Measurements from ENCODE around the gene NSD1.
A peak's percentile ranks its signal among the peaks of the same experiment; 100 is the strongest.

The NSD1 gene

DNA sequence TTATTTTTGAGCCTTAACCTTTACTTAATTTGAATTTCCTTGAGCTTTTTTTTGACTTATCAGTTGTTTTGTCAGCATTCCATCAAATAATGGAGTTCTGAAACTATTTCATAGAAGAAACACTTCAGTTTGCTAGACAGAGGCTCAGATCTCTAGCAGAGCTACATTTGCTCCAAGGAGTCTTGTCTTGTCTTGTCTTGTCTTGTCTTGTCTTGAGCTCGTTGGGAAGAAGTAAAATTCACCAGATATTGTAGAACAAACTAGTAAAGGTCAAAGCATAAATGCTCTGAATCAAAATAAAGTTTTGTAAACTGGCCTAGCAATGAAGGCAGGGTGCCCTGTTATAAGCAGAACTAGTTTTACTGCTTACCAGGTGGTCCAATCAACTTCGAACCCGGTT, 136.4 kb downstream of the NSD1 start:
- DNase-seq (ENCODE audit: extremely low read depth in 1 of 2, low read depth in 1 of 2): no peak

DNA sequence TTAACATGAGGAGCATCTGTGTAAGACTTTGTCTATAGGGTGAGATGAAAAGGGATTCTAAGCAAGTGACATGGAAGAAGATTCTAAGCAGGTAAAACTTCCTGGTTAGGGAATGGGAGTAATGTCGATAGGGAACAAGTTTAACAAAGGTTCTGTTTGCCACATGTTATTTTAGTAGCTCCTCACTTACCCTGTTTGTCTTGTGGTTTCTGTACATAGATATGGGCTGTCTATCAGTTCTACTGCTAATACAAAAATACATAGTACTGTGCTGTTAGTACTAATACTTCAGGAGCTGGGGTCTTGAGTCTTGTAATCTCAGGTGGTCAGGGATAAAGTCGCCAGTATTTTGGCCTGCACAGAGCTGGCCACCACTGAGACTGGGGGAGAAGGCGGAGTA, 137.1 kb downstream of the NSD1 start:
- no peak for DNase-seq (ENCODE audit: extremely low read depth in 1 of 2, low read depth in 1 of 2)

DNA sequence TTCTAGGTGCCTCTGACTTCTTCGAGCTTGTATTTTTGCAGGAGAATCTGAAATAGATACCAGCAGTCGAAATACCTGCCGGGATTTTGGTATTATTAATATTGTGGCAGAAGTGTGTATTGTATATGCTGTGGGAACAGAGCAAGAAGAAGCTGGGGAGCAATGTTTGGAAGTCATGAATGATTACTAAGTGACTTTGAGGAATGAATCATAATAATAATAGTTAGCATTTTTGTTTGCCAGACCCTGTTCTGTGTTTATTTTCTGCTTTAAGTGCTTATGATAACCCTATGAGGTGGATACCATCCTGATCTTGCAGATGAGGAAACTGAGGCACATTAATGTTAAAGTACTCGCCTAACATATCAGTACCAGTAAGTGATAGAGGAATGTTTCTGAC, 137.5 kb downstream of the NSD1 start:
- DNase-seq (ENCODE audit: extremely low read depth in 1 of 2, low read depth in 1 of 2): no peak

DNA sequence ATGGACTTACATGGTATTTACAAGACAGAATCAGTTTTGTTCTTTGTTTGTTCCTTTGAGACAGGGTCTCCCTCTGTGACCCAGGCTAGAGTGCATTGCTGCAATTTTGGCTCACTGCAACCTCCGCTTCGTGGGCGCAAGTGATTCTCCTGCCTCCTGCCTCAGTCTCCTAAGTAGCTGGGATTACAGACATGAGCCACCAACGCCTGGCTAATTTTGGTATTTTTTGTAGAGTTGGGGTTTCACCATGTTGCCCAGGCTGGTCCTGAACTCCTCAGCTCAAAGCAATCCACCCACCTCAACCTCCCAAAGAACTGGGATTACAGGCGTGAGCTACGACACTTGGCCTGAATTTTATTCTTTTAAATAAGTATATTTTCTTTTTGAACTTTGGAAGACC, 142.3 kb downstream of the NSD1 start:
- no peak for DNase-seq (ENCODE audit: extremely low read depth in 1 of 2, low read depth in 1 of 2)

DNA sequence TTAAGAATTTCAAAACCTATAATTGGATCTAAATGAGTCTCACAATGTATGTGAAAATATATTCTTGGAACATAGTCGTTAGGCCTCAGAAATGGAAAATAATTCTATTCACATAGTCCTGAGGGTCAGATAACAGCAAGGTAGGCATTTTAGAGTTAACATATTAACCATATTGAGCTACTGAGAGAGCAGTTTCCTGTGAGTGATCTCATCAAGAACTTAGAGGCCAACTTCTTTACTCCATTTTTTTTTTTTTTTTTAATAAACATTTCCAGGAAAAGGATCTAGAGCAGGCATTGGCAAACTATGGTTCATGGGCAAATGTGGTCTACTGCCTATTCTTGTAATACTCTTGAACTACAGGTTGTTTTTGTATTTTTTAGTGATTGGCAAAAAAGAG, 143.3 kb downstream of the NSD1 start:
- no peak for DNase-seq (ENCODE audit: extremely low read depth in 1 of 2, low read depth in 1 of 2)

DNA sequence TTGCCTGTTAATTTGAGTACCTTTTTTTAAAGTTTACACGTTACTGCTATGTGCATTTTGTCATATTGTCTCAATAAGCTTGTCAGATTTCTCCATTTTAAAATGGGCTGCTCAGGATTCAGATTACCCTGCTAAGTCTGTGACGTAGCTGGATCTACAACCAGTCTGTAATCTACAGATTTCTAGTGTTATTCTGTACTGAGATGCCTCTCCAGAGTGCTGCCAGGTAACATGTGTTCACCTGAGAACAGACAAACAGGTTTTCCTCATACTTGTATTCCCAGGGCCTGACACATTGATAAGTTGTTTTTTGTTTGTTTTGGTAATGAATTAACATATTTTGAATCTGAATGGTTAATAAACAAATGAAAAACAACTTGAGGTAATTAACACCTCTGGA, 154.6 kb downstream of the NSD1 start:
- DNase-seq (ENCODE audit: extremely low read depth in 1 of 2, low read depth in 1 of 2): no peak

DNA sequence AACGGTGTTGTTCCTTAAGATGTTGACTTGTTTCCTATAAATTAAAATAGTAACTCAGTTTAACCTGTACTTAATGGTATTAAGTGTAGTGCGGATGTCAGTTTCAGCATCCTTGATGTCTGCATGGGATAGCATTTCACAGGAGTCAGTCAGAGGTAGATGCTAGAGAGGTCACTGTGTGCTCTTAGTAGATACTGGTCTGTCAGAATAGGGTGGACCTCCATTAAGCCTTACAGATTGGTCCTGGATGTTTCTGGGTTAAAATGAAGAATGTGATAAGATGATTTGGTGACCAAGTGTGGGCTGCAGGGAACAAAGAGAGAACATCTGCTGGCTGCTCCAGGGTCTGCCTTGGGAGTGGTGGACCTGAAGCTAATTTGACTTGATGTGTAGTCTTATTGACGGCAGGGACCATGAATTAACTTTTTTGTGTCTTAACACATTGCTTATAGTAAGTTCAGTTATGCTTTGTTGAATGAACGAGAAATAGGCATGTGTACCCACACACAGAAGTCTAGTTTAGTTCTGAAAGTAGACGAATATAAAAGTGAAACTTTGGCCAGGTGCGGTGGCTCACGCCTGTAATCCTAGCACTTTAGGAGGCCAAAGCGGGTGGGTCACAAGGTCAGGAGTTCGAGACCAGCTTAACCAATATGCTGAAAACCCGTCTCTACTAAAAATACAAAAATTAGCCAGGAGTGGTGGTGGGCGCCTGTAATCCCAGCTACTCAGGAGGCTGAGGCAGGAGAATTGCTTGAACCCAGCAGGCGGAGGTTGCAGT, 157.4 kb downstream of the NSD1 start:
- DNase-seq (ENCODE audit: extremely low read depth in 1 of 2, low read depth in 1 of 2): no peak

DNA sequence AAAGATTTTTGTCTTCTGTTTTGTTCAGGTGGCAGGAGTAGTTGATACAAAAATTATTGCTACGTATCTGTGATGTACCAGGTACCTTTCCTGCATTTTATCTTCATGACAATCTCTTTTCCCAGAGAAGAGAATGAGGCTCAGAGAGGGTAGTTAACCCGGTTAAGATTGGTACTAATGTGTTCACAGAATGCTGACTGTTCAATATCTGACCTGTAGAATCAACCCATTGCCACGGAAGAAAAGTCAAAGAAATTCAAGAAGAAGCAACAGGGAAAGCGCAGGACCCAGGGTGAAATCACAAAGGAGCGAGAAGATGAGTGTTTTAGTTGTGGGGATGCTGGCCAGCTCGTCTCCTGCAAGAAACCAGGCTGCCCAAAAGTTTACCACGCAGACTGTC, 158.2 kb downstream of the NSD1 start:
- no peak for DNase-seq (ENCODE audit: extremely low read depth in 1 of 2, low read depth in 1 of 2)

DNA sequence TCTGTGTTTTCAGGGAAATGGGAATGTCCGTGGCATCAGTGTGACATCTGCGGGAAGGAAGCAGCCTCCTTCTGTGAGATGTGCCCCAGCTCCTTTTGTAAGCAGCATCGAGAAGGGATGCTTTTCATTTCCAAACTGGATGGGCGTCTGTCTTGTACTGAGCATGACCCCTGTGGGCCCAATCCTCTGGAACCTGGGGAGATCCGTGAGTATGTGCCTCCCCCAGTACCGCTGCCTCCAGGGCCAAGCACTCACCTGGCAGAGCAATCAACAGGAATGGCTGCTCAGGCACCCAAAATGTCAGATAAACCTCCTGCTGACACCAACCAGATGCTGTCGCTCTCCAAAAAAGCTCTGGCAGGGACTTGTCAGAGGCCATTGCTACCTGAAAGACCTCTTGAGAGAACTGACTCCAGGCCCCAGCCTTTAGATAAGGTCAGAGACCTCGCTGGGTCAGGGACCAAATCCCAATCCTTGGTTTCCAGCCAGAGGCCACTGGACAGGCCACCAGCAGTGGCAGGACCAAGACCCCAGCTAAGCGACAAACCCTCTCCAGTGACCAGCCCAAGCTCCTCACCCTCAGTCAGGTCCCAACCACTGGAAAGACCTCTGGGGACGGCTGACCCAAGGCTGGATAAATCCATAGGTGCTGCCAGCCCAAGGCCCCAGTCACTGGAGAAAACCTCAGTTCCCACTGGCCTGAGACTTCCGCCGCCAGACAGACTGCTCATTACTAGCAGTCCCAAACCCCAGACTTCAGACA, 160.4 kb downstream of the NSD1 start:
- DNase-seq (ENCODE audit: extremely low read depth in 1 of 2, low read depth in 1 of 2): no peak

DNA sequence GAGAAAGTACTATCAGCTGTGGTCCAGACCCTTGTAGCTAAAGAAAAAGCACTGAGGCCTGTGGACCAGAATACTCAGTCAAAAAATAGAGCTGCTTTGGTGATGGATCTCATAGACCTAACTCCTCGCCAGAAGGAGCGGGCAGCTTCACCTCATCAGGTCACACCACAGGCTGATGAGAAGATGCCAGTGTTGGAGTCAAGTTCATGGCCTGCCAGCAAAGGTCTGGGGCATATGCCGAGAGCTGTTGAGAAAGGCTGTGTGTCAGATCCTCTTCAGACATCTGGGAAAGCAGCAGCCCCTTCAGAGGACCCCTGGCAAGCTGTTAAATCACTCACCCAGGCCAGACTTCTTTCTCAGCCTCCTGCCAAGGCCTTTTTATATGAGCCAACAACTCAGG, 161.1 kb downstream of the NSD1 start:
- DNase-seq (ENCODE audit: extremely low read depth in 1 of 2, low read depth in 1 of 2): no peak

DNA sequence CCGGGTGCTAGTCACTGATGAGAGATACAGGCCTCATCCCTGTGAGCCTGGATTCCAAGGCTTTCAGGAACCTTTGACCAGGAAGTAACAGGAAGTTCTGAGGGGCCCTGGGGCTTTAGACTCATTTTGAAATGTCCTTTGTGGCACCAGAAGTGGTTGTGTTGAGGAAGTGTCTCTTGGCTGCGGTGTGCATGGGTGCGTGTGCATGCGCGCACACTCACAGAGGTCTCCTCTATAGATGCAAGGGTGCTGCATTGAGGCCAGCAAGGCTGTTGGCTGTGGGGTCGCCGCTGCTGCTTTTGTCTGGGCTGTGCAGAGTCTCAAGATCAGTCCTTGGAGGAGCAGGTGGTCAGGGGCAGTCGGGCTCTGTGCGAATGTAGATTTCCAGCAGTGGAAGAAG, 162.4 kb downstream of the NSD1 start:
- no peak for DNase-seq (ENCODE audit: extremely low read depth in 1 of 2, low read depth in 1 of 2)

DNA sequence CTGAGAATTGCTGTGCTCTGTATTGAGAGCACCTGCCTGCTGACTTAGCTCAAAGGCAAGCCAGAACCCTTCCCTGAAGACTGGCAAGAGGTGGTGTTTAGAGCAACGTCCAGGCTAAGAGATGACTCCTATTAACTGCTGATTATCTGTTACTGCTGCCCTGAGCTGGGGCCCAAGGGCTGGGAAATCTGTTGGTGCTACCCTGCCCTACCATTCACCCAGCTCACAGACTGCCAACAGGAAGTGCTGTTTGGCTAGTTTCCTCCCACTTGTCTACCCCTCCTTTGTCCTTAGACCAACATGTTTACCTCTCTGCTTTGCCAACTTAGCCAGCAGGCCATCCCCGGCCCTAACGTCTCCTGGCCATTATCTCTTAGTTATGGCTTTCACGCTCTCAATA, 163.0 kb downstream of the NSD1 start:
- no peak for DNase-seq (ENCODE audit: extremely low read depth in 1 of 2, low read depth in 1 of 2)

DNA sequence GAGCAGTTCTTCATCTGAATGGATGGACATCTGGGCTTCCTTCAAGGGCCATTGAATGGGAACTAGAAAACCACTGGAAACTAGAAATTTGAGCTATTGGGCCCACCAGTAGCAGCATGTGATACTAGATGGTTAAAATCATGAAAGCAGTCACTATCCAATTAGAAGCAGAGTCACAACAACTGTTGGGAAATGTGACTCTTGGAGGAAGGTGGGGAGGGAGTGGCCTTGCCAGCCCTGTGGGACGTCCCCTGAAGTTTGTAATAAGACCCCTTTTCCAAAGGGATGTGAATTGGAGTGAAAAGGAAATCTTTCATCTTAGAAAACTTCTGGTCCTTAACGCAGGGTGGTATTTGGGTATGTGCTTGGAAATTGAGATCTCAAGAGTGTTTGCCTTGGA, 164.3 kb downstream of the NSD1 start:
- DNase-seq (ENCODE audit: extremely low read depth in 1 of 2, low read depth in 1 of 2): no peak

DNA sequence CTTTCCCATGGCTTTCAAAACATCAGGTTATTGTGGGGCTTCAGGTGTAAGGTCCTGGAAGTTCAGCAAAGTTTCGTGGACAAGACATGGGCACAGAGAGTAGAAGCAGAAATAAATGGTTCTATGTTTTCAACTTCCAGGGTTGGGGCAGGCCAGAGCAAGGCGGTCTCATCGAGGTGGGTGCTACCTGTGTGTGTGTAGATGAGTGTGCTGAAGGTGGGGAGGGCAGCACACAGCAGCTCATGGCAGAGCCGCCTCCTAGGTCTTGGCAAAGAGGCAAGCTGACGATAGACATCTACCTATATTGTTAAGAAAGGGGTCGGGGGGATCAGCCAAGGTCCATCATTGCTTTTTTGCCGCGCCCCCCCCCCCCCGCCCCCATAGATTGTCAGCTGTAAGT, 166.1 kb downstream of the NSD1 start:
- DNase-seq (ENCODE audit: extremely low read depth in 1 of 2, low read depth in 1 of 2): no peak

DNA sequence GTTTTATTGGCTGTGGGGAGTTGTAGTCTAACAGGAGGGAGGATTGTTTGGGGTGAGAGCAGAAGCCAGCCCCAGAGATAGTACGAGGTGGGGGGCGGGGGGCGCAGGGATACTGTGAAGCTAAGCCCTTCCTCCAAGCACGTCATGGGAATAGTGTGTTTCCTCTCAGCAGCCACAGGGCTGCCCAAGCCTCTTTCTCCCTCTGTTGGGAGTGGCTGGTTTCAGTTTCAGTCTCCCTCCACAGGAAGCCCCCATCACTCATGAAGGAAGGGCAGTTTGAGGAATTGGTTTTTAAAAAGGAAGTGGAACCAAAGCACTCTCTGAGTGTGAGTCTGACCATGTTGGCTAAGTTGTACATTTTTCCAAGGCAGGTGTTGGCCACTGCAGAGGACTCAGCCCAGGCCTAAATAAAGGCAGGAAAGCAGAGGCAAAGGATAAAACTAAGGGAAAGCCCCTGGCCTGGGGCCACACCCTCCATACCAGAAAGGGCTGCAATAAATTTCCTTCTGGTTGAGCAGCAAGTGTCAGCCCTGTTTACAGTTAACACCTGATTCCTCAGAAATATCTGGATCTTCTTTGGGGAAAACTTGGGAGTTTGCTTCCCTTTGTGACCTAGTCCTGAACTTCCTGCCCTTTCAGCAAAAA, 166.8 kb downstream of the NSD1 start:
- peak; percentile 47 to 51 for DNase-seq (ENCODE audit: extremely low read depth in 1 of 2, low read depth in 1 of 2)

DNA sequence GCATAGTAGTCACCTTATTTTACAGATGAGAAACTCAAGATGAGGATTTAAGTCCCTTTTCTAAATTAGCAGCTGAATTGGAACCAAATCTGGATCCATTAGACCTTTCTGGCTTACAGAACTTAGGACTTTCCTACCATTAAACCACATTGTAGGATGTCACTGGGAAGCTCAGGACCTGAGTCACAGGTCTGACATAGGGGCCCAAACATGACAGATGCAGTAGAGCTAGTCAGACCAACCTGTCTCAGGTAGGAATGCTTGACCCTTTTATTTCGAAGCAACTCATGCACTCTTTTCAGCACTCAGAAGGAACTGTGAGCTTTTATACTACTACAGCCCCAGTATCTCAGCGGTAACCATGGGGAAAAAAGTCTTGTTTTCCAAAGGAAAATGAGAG, 167.4 kb downstream of the NSD1 start:
- no peak for DNase-seq (ENCODE audit: extremely low read depth in 1 of 2, low read depth in 1 of 2)

DNA sequence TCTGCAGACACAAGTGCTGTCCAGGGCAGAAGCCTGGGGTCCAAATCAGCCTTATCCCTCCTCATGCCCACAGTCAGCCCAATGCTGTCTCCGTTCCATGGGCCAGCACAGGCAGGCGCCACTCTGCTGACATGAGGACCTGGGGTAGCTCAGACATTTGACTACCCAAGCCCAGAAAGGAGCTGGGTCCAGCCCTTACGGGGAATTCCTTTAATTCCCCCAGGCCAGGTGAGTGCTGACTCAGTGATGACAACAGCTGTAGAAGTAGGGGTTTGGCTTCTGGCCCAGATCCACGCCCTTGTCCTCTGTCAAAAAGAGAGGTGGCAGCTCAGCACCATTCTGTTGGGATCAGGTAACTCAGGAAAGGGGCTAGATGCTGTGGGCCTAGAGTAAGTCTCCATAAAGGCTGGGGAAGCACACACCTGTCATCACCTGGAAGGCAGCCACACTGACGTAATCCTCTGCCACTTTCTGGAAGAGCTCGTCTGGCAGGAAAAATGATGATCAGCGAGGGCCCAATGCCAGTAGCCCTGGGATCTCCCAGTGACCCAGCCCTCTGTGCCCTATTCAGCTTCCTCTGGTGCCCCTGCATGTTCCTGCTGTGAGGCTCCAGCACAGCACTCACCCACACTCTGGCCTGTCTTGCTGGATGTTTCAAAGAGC, 168.1 kb downstream of the NSD1 start:
- no peak for DNase-seq (ENCODE audit: extremely low read depth in 1 of 2, low read depth in 1 of 2)

DNA sequence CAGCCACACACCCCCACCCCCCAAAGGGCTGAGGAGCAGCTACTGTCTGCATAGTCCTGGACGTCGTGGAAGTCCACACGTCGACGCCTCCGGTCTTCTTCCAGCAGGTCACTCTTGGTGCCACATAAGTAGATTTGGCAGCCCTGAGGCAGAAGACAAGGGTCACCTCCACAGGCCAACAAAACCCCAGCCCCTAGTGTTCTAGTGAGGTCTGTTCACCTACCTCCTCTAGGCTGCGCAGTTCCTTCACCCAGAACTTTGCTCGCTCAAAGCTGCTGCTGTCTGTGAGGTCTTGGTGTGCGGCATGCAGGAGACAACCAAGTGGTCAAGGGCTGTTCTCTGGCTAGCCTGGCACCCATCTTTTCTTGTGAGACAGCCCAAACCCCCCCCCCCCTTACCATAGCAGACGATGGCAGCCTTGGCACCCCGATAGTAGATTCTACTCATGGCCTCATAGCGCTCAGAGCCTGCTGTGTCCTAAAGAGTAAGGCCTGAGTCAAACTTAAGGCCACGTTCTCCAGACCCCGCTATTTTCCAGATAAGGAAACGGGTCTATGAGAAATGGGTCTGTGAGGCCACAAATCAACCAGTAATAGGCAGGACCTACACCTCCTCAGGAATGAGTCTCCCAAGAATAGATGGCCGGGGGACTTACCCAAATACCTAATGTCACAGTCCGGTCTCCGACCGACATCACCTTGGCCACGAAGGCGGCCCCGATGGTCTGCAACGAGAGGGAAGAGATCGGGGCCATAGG, 169.0 kb downstream of the NSD1 start:
- DNase-seq (ENCODE audit: extremely low read depth in 1 of 2, low read depth in 1 of 2): no peak

DNA sequence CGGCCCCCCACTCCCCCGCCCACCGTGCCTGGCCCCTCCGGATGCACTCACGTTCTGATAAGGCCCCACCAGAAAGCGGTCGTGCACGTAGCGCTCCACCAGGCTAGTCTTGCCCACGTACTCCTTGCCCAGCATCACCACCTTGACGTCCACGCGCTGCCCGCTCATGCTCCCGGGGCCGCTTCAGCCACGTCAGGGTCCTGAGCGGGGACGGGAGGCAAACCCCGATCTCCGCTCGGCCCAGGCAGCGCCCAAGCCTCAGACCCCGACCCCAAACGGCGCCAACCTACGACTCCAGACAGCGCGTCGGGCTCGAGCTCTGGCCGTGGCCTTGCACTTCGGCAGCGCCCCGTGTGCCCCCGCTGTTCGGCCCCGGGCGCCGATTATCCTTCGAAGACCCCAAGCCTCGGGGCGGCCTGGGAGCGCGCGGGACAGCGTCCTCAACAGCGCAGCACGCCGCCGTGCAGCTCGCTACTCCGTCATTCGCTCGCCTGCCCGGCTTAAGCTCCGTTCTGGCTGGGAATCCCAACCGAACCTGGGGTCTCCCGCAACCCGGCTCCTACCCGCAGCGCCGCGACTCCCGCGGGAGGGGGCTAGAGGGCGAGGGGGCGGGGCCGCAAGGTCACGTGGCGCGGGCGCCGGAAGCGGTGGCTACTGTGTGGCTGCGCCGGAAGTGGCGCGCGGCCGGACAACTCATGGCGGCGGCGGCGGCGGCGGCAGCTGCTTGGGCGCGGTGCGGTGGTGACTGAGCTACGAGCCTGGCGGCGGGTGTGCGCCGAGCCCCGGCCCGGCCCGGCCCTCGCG, 169.8 kb downstream of the NSD1 start, which contains the start of the genes PRELID1 and RAB24:
Gene PRELID1, plus strand, starts transcription at position 679 of the 804 bp plus-strand sequence. CDS start 187 bp downstream, outside the sequence.
Gene RAB24, minus strand, starts transcription at position 599 of the 804 bp plus-strand sequence. Its CDS starts 431 bp downstream, at position 168.
- DNase-seq (ENCODE audit: extremely low read depth in 1 of 2, low read depth in 1 of 2): peak; percentile 52 to 89
